GM23338 (cell line): ENCODE results near the gene STOX1.
A peak's percentile ranks its signal among the peaks of the same experiment; 100 is the strongest.

ENCODE experiments used
- CREB1 ChIP-seq: fragments of 250-450 bp; sonication (Bioruptor Pico); IDR thresholded peaks from 2 replicates; pipeline ENCODE4 v1.5.0; 2020; ENCODE audit warnings: low read depth, mild to moderate bottlenecking, moderate library complexity
- EZH2 ChIP-seq: fragments of 200-600 bp; sonication (generic); IDR thresholded peaks from one replicate; pipeline ENCODE4 v1.8.0; 2017; ENCODE audit warnings: antibody characterized with exemption, mild to moderate bottlenecking, low read depth; ENCODE audit not compliant: unreplicated experiment
- EZH2phosphoT487 ChIP-seq: fragments of 200-600 bp; sonication (generic); IDR thresholded peaks from one replicate; pipeline ENCODE4 v1.8.1; 2018; ENCODE audit warnings: antibody characterized with exemption; ENCODE audit not compliant: unreplicated experiment
- JUNB ChIP-seq: IDR thresholded peaks from one replicate; pipeline ENCODE4 v1.6.1; 2016; ENCODE audit warnings: antibody characterized with exemption; ENCODE audit not compliant: unreplicated experiment
- NANOG ChIP-seq: IDR thresholded peaks from 2 replicates; pipeline ENCODE4 v1.6.1; 2016; ENCODE audit warnings: antibody characterized with exemption, borderline replicate concordance
- POLR2AphosphoS5 ChIP-seq: IDR thresholded peaks from 2 replicates; pipeline ENCODE4 v1.6.1; 2016; ENCODE audit warnings: antibody characterized with exemption, low read depth
- REST ChIP-seq: IDR thresholded peaks from one replicate; pipeline ENCODE4 v1.6.1; 2018; ENCODE audit warnings: antibody characterized with exemption; ENCODE audit not compliant: unreplicated experiment
- STAT1 ChIP-seq: IDR thresholded peaks from one replicate; pipeline ENCODE4 v1.6.1; 2016; ENCODE audit warnings: antibody characterized with exemption; ENCODE audit not compliant: unreplicated experiment
- ZNF114 ChIP-seq: fragments of 250-450 bp; sonication (Bioruptor Pico); IDR thresholded peaks from 2 replicates; pipeline ENCODE4 v1.5.0; 2020; ENCODE audit warnings: mild to moderate bottlenecking, moderate library complexity
- TF ChIP-seq, protein P1 (sequence below), 2 experiments: fragments of 200-600 bp in 1 of 2; sonication (generic) in 1 of 2; conservative IDR thresholded peaks; 2 replicates each; pipeline versions ENCODE4 v1.5.1 to v1.6.1; 2016 to 2017; ENCODE audit warnings: antibody characterized with exemption in 2 of 2, low read depth in 2 of 2, mild to moderate bottlenecking in 2 of 2, moderate library complexity in 1 of 2

- TF ChIP-seq, protein P1, sequence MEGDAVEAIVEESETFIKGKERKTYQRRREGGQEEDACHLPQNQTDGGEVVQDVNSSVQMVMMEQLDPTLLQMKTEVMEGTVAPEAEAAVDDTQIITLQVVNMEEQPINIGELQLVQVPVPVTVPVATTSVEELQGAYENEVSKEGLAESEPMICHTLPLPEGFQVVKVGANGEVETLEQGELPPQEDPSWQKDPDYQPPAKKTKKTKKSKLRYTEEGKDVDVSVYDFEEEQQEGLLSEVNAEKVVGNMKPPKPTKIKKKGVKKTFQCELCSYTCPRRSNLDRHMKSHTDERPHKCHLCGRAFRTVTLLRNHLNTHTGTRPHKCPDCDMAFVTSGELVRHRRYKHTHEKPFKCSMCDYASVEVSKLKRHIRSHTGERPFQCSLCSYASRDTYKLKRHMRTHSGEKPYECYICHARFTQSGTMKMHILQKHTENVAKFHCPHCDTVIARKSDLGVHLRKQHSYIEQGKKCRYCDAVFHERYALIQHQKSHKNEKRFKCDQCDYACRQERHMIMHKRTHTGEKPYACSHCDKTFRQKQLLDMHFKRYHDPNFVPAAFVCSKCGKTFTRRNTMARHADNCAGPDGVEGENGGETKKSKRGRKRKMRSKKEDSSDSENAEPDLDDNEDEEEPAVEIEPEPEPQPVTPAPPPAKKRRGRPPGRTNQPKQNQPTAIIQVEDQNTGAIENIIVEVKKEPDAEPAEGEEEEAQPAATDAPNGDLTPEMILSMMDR (conservative IDR thresholded peaks at IDR 0.05; ENCODE audit: low read depth in 2 of 2): peak in 1 of 2 experiments; percentile 48; a peak in 3 of 4 replicates
- TF ChIP-seq POLR2AphosphoS5: no peak
- TF ChIP-seq REST: no peak
- no peak for TF ChIP-seq CREB1
- no peak for TF ChIP-seq EZH2
- TF ChIP-seq EZH2phosphoT487: no peak
- no peak for TF ChIP-seq NANOG
- TF ChIP-seq JUNB: no peak
- no peak for TF ChIP-seq ZNF114 (CRISPR knock-in tag)
- TF ChIP-seq STAT1: no peak
These were observed 35.2 kb upstream of the STOX1 start for GRCh38 chr10:68792115-68792514.
